GM21367 (cell line): ENCODE data around the gene KNSTRN.
A peak's percentile ranks its signal among the peaks of the same experiment; 100 is the strongest.

Source experiments
- ATAC-seq: cut with Tn5 transposase; IDR thresholded peaks from one replicate; pipeline ENCODE4 v1.9.1; 2021; ENCODE audit not compliant: unreplicated experiment

Gene KNSTRN

DNA sequence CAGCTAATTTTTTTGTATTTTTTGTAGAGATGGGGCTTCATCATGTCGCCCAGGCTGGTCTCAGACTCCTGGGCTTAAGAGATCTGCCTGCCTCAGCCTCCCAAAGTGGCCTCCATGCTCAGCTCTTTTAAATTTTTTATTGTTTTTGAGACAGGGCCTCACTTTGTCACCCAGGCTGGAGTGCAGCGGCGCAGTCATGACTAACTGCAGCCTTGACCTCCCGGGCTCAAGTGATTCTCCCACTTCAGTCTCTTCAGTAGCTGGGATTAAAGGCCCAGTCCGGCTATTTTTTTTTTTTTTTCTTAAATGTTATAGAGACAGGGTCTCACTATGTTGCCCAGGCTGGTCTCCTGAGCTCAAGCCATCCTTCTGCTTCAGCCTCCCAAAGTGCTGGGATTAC, 43.2 kb downstream of the KNSTRN start:
- no peak for ATAC-seq

DNA sequence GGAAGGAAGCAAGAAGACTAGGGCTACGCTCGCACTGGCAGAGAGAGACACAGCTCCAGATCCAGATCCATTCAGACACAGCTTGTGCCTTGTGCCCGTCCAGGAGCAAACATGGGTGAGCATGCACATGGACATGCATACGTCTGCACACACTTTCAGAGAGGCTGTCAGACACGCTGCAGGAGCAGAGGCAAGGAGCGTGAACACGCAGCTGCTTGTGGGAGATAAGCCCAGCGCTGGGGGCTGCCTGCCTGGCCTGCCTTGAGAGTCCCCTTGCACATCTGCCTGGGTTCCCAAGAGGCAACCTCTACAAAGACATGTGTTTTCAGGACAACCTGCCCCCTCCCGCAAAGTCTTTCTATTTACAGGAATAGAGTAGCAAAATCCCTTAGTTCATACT, 44.7 kb downstream of the KNSTRN start:
- ATAC-seq, result no peak

DNA sequence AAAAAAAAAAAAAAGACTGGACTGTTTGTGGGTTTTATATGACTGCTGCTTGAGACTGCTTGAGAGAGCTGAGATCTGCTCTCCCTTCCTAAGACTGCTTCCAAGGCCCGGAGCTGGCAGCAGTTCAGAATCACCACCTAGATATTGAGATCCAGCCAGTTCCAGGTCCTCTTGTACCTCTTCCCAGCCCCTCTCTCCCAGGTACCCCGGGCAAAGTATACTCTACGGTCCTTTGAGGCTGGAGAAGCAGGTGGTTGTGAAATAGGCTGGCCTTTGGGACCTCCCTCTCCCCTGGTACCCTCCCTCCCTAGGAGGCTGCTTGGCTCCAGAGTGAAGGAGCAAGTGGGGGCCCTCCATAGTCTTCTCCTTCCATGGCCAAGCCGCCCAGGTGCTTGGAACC, 45.7 kb downstream of the KNSTRN start:
- no peak for ATAC-seq

DNA sequence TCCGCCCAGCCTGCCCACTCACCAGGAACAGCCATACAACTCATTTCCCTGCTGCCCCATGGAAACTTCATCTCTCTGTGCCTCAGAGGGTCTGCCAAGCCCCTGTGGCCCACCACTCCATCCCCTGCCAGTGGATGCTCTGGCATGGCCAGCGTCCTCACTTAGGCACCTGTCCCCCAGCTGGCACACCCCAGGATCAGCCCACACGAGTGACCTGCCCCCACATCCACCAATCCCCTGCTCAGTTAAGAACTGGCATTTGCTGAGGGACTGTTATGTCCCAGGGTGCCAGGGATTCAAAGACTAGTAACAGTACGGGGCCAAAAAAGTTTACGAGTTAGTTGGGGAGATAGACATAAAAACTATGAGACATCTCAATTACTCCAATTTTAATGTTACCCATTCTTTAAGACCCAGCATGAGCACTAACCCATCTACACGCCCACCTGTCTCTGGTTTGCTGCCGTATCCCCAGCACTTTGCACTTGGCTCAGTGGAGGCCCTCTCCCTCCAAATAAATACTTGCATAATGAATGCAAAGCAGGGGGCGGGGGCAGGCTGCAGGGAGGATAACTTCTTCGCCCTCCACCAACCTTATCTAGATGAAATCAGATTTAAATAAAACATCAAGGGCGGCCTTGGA, 46.7 kb downstream of the KNSTRN start:
- ATAC-seq, result no peak

DNA sequence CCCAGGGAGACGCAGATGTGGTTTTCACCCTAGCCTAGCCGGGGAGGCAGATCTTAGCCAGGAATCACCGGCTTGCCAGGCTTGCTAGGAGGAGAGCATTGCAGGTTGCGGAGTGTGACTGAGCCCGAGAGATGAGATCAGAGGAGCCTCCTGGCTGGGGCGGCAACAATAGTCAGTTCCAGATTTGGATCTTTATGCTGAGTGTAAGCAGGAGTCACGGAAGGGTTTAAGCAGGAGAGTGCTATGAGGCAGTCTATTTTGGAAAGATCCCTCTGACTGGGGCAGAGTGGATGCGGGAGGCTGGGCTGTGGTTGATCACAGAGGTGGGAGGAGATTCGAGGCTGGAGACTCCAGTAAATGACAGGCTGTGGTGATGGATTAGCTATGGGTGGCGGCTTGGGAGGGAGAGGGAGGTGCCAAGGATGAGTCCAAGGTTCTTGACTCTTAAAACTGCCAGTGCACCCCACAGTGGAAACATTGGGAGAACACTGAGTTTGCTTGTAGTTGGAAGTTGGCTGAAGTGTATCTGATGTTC, 47.8 kb downstream of the KNSTRN start:
- ATAC-seq, result no peak

DNA sequence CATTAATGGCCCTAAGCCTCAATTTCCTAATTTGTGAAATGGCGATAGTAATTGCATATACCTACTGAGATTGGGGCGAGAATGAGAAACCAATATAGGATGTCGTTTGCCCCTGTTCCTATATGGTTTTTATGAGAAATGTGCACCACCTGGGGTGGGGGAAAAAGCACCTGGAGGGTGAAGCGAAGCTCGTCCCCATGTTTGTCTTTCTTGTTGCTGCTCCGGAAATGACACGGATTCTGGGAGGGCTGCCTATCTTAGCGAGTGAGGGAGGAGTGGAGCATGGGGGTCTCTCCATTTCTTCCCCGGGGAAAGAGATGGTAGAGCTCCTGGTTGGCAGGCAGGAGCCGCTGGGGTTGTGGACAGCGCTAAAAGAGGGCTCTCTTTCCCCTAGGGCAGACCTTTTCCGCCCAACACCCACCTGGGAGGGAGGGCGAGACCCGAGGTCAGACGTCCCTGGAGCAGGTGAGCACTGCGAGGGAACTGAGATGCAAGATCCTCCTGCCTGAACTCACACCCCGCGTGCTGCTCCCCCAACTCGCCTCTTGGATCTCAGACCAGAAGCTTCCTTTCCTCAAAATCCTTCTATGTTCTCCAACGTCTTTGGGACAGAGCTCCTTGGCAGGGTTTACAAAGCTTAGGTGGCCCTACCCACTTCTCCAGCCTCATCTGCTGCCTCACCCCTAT, 52.6 kb downstream of the KNSTRN start:
- ATAC-seq, result no peak

DNA sequence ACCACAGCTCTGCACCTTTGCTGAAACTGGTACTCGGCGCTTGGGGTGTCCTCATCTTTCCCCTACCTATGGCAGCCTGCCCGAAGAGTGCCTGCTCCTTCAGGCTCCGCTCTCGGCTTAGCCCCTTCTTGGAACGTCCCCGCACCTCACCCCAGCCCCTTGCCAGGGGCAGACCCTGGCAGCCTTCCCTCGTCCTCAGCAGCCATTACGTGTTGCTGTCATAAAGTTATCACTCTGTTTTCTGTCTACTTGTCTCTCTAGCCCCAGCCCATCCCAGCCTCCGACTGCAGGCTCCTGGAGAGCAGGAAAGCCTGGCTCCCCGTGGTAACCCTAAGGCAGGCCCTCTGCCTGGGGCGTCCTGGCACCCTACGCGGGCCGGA, 53.2 kb downstream of the KNSTRN start:
- no peak for ATAC-seq

DNA sequence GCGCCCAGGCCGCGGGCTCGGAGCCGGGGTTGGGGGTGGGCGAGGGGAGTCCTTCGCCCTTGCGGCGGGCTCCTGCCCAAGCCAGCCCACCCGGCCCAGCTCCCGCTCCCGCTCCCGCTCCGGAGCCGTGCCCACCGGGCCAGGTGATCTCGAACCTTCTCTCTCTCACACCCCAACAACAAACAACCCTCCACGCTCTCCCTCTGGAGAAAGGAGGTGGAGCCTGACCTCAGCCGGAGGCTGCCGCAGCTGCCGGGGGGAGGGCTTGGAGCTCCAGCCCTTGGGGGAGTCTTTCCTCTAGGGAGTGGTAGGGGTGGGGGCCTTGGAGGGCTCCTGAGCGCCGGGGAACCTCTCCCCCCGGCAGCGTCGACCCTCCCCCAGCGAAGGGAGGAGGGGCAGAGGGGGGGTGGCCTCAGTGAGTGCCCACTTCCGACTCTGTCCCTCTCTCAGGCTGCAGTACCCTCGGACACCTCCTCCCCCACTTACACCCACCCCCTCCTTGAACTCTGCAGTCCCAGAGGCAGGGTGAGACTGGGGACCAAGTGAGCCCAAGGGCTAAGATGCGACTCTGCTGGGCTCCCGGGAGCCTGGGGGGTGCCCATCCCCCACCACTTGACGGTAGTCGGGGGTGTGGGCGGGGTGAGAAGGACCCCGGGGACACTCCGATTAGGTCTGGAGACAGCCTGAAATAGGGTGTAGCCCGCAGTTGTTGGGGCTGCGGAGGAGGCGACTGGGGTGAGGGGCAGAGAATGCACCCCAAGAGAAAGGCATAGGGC, 53.8 kb downstream of the KNSTRN start:
- no peak for ATAC-seq

DNA sequence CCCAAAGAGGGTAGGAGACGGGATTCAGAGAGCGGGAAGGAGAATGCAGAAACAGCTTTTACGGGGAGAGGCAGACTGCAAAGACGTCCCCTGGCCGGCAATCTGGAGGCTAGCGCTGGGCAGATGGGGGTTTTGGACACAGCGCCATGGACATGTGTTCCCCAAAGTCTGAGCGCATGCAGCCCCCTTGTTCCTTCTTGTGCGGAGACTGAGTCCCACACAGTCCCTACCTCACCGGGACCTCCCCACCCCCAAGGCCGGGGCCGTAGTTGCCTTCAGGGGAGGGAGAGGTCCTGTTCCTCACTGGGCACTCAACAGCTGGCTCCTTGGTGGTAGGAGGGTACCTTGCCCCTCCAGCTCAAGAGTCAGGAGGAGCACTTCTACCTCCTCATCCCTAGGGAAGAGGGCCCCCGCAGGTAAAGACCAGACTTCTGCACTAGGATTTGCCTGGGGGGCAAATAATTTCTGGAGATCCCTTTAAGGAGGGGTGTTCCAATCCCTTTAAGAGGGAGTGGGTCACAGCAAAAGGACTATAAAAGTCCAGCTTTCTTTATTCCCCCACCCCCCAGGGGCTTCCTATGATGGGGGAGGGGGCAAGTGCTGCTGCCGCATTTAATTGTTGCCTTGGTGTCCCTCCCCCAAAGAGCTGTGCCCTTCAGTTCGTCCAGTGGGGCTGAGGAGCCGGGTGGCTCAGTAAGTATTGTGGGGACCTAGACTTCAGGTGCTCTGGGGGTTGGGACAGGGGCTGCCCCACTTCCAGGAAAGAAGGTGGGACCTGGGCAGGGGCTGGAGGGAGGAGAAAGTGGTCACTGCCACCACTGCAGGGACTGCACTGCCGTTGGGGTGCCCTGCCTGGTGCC, 54.6 kb downstream of the KNSTRN start:
- ATAC-seq, result no peak

DNA sequence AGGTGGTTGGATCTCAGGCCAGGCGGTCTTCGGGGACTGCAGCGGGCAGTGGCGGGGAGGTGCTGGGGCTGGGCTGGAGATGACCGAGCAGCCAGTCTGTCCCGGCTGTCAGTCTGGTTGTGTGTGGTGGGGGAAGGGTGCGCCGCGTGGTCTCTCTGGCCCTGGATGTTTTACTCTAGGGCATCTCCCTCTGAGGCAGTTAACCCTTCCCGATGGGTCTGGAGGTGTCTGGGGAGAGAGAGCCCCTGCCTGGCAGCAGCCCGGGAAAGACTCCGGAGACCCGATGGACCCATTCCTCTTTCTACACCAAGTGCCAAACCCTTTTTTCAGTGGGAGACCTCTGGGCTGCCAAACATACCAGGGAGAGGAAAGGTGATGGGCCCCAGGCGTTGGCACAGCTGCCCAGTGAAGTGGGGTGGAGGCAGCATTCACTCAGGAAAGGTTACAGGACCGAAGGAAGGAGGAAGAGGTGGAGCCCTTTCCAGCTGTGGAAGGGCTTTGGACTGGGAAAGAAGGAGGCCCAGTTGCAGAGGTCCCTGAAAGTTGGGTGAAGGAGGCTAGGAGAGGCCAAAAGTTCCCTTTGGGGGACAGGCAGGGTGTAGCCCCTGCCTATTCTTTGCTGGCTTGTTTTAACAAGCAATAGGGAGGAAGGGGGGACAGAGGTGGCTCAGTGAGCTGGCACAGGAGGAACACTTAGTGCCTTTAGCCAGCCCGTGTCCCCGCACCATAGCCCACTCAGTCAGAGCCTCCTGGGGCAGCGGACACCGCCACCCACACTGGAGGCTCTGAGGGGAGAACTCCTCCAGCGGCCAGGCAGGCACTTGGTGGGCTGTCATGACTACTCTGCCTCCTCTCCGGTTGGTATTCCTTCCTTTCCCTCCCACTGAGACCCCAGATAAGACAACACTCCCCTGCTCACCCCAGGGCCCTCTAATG, 55.5 kb downstream of the KNSTRN start:
- ATAC-seq, result no peak

DNA sequence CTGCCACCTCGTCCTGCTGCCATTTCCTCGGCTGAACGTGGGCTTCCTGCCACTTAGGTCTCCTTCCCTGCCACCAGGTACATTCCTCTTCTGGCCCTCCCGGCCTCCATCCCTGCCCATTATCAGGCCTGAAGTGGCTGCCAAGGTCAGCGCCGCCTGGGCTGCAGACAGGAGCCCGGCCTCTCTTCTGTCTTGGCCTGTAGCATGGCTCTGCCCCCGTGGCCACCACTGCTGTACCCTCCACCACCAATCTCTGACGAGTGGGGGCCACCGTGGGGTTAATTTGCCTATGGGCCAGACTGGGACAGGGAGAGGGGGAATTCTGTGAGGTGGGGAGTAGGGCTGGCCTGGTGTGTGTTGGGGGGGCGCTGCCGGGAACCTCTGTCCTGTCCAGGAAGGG, 56.2 kb downstream of the KNSTRN start:
- ATAC-seq, result no peak

DNA sequence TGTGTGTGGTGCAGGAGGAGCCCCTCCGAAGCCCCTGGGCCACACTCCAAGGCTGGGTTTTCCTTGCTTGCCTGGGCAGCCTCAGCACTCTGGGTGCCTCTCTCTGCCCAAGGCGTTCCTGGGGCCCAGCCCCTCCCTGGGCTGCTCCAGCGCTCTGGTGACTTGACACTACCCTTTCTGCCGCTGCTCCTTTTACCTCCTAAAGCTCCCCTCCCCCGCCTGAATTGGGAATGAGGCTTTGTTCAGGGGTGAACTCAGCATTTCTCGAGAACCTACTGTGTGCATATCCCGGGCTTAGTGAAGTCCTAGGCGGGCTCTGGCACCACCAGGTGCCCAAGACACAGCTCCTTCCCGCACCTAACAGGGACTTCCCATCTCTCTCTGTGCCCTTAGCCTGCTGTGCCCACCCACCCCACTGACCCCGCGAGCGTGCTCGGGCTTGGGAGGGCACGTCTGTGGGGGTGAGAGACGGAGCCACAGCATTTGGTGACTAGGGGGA, 57.0 kb downstream of the KNSTRN start:
- ATAC-seq, result no peak

DNA sequence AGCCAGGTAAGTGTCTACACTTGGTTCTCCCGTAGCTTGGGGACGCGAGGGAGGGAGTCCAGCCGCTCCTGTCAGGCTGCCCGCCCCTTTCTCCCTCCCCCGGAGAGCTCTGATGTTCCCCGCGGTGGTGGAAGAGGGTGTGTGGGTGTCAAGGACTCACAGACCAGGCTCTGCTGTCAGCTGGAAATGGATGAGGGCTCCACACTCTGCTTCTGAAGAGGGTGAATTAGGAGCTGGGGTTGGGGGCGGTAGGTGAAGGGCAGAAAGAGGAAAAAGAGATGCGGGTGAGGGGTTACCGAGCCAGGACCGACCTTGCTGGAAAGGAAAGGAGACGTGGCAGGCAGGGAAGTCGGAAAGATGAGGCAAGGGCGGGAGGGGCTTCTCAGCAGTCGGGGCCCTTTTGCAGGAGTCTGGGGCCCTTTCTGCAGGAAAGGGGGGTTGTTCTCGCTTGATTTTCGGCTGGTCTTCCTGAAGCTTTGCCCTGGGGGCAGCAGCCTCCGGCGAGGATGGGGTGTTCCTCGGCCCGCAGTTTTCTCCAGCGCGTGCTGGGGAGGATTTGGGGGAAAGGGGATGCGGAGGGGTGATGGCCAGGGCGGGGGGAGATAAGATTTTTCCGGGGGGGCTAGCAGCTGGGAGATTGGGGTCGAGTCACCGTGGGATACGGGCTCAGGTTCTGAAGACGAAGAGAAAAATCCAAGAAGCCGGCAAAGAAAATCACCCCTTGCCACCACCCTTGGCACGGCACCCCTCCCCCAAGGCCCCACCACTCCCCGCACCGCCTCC, 57.6 kb downstream of the KNSTRN start:
- ATAC-seq, result no peak

DNA sequence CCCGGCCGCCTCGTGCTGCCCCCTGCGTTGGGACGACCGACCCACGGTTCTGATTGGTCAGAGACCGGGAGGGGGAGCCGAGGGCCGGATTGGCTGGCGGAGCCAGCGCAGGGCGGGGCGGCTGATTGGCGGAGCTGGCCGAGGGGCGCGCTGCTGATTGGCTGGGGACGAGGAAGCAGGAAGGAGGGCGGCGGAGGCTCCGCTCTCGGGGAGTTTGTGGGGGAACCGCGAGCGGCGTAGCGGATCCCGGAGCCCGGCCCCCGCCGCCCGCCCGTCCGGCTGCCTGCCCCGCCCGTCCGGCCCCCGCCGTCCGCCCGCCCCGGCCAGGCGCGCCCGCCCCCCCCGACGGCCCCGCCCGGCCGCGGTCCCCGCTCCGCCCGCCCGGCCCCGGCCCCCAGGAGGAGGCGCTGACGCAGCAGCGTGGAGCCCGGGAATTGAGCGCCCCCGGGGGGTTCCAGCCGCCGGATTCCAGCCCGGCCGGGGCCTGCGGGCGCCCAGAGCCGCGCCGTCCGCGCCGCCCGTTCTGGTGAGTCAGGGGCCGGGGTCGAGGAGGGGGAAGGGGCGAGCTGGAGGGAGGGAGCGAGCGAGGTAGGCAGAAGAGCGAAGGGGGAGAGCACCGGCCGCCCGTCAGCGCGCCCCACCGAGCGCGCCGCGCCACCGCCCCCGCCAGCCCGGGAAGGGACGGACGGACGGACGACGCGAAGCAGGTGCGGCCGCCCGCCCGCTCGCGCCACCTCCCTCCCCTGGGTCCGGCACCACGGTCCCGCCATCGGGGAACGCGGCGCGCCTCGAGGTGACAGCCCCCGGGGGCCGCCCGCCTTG, 58.4 kb downstream of the KNSTRN start, which contains the start of gene BAHD1:
TSS of gene BAHD1 (plus strand) at position 211 of the 822 bp plus-strand sequence. CDS start 17,512 bp downstream, outside the sequence.
- peak; percentile 81 for ATAC-seq

DNA sequence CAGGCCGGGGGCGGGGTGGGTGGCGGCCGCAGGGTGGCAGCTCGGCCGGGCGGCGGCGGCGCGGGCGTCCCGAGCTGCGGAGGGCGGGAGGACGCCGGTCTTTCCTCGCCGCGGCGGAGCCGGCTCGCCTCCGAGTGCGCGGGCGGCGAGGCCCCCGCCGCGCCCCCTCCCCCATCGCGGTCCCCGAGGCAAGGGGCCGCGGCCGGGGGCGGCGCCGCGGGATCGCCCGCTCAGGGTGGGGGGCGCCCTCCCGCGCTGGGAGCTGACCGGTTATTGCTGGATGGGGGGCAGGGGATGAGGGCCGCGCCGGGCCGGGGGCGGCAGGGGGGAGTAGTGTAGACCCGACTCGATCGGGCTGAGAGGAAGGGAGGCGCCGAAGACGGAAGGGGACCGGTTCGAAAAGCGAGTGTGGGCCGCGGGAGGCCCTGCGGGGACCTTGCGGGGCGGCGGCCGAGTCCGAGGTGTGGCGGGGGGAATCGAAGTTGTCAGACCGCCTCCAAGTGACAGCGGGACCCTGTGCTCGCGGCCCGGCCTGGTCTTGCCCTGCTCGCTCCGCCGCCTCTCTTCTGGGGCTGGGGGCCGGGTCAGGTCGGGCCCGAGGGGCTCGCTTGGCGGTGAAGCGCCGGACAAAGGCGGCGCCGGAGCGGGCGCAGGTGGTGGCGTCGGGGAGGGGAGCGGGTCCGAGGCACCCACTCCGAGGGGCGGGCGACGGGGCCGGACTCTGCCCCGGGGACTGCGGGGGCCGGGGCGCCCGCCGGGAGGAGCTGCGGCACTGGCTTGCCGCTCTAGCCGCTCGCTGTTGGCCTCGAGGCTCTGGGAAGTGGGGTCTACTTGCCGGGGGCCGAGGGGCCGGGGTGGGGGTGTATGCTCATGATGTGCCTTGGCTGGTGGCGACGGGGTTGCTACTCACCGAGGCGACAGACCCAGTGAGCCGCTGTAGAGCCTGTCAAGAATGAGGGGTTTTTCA, 59.3 kb downstream of the KNSTRN start:
- no peak for ATAC-seq

DNA sequence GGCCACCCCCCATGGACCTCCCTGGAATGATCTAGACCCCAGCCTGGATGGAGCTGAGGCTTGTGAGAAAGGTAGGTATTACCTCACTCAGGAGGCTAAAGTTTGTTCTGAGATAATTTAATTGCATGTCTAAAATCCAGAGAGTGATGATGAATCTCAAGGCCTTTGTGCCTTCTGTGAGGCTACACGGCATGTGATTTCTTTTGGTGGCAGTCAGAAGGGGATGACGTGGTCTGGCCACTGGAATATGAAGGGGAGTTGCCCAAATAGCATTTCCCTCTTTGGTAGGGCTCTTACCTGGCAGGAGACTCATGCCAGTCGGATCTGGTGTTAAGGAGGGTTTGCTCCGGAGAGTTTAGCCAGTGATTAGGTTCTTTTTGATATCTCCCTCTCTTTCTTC, 60.7 kb downstream of the KNSTRN start:
- no peak for ATAC-seq

DNA sequence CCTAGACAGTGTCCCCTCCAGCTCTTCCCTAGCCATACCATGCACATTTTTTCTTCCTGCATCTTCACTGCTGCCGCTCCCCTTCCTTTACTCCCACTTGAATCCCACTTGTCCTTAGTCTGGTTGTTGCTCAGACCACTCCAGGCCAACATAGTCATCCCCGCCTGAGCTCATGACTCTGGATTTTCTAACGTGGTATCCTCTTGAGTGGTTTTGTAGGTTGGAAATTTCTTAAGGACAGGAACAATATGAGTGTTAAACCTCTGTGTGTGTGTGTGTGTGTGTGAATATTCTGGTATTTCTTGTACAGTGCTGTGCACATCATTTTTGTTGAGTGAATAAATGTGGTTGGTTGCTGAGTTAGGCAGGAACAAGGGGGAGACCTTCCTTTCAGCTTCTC, 61.3 kb downstream of the KNSTRN start:
- no peak for ATAC-seq
